Naive thymus-derived CD4-positive, alpha-beta T cell (primary cell): ENCODE data around the gene TRIO. TPM values are rescaled to one million over a fixed set of nuclear protein-coding genes. Genes with fewer than 3 reads are reported as not detected.

ENCODE experiments used
- ATAC-seq: fragments of 150-1000 bp; cut with Tn5 transposase; 2 replicates; pipeline ENCODE4 v1.10.0; 2021; ENCODE audit warnings: mild to moderate bottlenecking, moderate library complexity
- CTCF ChIA-PET: fragments of 350-600 bp; sonication (Branson Sonifier 250); formaldehyde crosslinking; loops from one replicate; lab custom pipeline; 2021; ENCODE audit warnings: antibody characterized with exemption; lab: Charles Lee
- POLR2A ChIA-PET: fragments of 350-600 bp; sonication (Branson Sonifier 250); formaldehyde crosslinking; loops from one replicate; lab custom pipeline; 2021; ENCODE audit warnings: antibody characterized with exemption, inconsistent platforms; lab: Charles Lee
- DNase-seq, 9 donors: peaks; one replicate each; pipeline versions ENCODE4 v3.0.0 to v3.0.0-alpha.2; 2020 to 2022; ENCODE audit warnings: mixed read lengths in 1 of 9
- H3K27ac ChIP-seq: one replicate; pipeline ENCODE4 v1.7.0; 2013; ENCODE audit warnings: mild to moderate bottlenecking, low read depth, low read length, moderate library complexity
- H3K27me3 ChIP-seq, 2 donors: one replicate each; pipeline ENCODE4 v1.7.0; 2013; ENCODE audit warnings: low read length in 2 of 2, mild to moderate bottlenecking in 2 of 2, moderate library complexity in 2 of 2; ENCODE audit not compliant: control insufficient read depth in 2 of 2, insufficient read depth in 2 of 2
- H3K36me3 ChIP-seq, 3 experiments: 1 replicate in 2 of 3; 2 replicates in 1 of 3; pipeline ENCODE4 v1.7.0; 2013; ENCODE audit warnings: low read length in 3 of 3, mild to moderate bottlenecking in 3 of 3, moderate library complexity in 1 of 3; ENCODE audit not compliant: insufficient read depth in 3 of 3, control insufficient read depth in 2 of 3
- H3K4me1 ChIP-seq, 2 donors: one replicate each; pipeline ENCODE4 v1.7.0; 2013; ENCODE audit warnings: low read length in 2 of 2, mild to moderate bottlenecking in 2 of 2, moderate library complexity in 1 of 2; ENCODE audit not compliant: control insufficient read depth in 2 of 2, insufficient read depth in 2 of 2
- H3K4me3 ChIP-seq: 2 replicates; pipeline ENCODE4 v1.7.0; 2013; ENCODE audit warnings: mild to moderate bottlenecking, low read length
- H3K9me3 ChIP-seq, 3 experiments: 1 replicate in 2 of 3; 2 replicates in 1 of 3; pipeline ENCODE4 v1.7.0; 2013; ENCODE audit warnings: low read length in 3 of 3; ENCODE audit not compliant: control insufficient read depth in 2 of 3
- H3K27ac Mint-ChIP-seq, 9 donors: one replicate each; pipeline ENCODE4 v1.8.0; 2020 to 2022; ENCODE audit warnings: mixed read lengths in 9 of 9, mild to moderate bottlenecking in 8 of 9, moderate library complexity in 5 of 9, inconsistent platforms in 2 of 9
- H3K27me3 Mint-ChIP-seq, 5 donors: one replicate each; pipeline ENCODE4 v1.8.0; 2021 to 2022; ENCODE audit warnings: mixed read lengths in 5 of 5, mild to moderate bottlenecking in 1 of 5
- H3K36me3 Mint-ChIP-seq, 5 donors: one replicate each; pipeline ENCODE4 v1.8.0; 2020 to 2022; ENCODE audit warnings: mixed read lengths in 5 of 5, mild to moderate bottlenecking in 3 of 5, inconsistent platforms in 1 of 5
- H3K4me1 Mint-ChIP-seq, 7 donors: one replicate each; pipeline ENCODE4 v1.8.0; 2020 to 2022; ENCODE audit warnings: mixed read lengths in 7 of 7, mild to moderate bottlenecking in 3 of 7, inconsistent platforms in 1 of 7
- H3K4me3 Mint-ChIP-seq, 10 donors: one replicate each; pipeline ENCODE4 v1.8.0; 2020 to 2022; ENCODE audit warnings: mild to moderate bottlenecking in 10 of 10, mixed read lengths in 10 of 10, moderate library complexity in 6 of 10, inconsistent platforms in 2 of 10
- H3K9me3 Mint-ChIP-seq, 11 donors: one replicate each; pipeline ENCODE4 v1.8.0; 2020 to 2022; ENCODE audit warnings: mixed read lengths in 11 of 11, mild to moderate bottlenecking in 4 of 11, inconsistent platforms in 1 of 11, moderate library complexity in 1 of 11
- intact Hi-C, 2 donors: fragments of 100-400 bp; cut with micrococcal nuclease; formaldehyde crosslinking; loops; one replicate each; pipeline ENCODE4 v1.15.1; 2023
- polyA plus RNA-seq, 2 donors: library from polyadenylated mRNA; unstranded; fragments of 300-500 nt; fragmentation: Illumina TruSeq; gene quantifications; one replicate each; pipeline ENCODE4 v1.2.3, GENCODE V29; 2021
- total RNA-seq, 6 experiments: library from RNA in 5 of 6; stranded (reverse) in 5 of 6; gene quantifications; 1 replicate in 5 of 6; 2 replicates in 1 of 6; pipeline ENCODE4 v1.2.3 and lab custom pipeline; 2021 to 2026

Gene TRIO
- total and polyA plus RNA-seq, 7 experiments from 2014 or later, result 0.16 to 45.9 (median 5.7) TPM

DNA sequence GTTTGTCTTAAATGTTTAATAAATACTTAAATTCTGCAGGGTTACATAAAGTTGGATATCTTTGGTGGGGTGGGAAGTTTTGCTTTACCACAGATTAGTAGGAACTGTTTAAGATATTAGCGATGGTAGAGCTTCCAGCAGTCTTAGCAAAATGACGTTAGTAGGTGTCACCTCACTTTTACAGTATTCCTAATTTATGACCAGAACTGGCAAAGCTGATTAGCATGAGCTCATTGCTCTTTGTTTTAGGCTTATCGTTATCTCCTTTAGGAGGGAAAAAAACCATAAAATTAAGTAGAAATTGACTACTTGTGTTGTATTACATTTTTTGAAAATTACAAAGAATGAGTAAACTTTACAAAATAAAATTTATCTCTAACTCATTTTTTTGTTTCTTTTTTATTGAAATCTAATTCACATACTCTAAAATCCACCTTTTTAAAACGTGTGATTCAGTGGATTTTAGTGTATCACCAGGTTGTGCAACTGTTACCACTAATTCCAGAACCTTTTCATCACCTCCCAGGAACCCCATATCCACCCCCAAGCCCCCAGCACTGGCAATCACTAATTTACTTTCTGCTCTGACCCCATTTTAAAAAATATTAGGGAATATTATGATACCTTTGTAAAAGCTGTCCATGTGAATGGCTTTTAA, 129.5 kb downstream of the TRIO start:
- Mint-ChIP-seq H3K27me3 (peaks cover 5 to 37% (median 26%) of the 10 kb centered on the region in 5 donors), H3K9me3 (peaks cover 0 to 2% (median 0%) of the 10 kb centered on the region in 11 donors), H3K27ac (no peak overlapping the region), H3K4me3 (no peak overlapping the region), H3K36me3 (no peaks in the 10 kb centered on the region), H3K4me1 (peaks cover 0 to 8% (median 4%) of the 10 kb centered on the region in 7 donors)
- CTCF ChIA-PET, result interaction anchor here (1.2 kb wide), 1 partner anchor 164 kb away, joined by 3 read pairs; no protein-coding TSS in a partner anchor
- Histone ChIP-seq H3K9me3 (no peaks in the 10 kb centered on the region), H3K4me1 (no peaks in the 10 kb centered on the region), H3K27me3 (no peaks in the 10 kb centered on the region), H3K4me3 (no peak overlapping the region), H3K27ac (no peak overlapping the region), H3K36me3 (no peaks in the 10 kb centered on the region)
- POLR2A ChIA-PET, result no interaction called here
- intact Hi-C loops, result loop anchor here in 1 of 2 donors (5.0 kb wide), 1 partner anchor 285 kb away; no protein-coding TSS in a partner anchor
- ATAC-seq (no peak), DNase-seq (no peak)

DNA sequence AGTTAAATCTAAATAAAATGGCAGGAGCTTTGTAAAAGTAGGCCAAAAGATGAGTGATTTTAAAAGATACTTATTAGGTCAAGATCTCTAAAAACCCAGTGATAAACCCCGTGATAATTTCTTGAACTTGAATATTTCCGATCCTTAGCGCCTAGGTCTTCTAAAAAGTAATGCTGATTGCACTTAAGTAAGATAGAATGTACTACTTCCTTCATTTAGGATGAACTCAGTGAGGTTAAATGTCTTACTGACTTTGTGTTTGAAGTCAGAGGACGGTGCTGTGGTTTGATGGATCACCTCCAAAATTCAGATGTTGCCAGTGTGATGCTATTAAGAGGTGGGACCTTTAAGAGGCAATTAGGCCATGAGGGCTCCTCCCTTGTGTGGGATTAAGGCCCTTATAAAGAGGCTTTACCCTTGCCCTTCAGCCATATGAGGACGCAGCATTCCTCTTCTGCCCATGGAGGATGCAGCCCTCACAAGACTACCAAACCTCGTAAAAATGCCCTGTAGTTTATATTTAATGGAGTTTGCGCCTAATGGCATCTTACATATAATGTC, 130.1 kb downstream of the TRIO start:
- H3K27me3 Mint-ChIP-seq, result peaks cover 7 to 31% (median 24%) of the 10 kb centered on the region in 5 donors
- Histone ChIP-seq H3K27me3 (no peaks in the 10 kb centered on the region), H3K4me1 (no peaks in the 10 kb centered on the region), H3K27ac (no peak overlapping the region), H3K9me3 (no peaks in the 10 kb centered on the region), H3K4me3 (no peak overlapping the region), H3K36me3 (no peaks in the 10 kb centered on the region)
- H3K27ac Mint-ChIP-seq, result no peak overlapping the region
- no peak overlapping the region for H3K4me3 Mint-ChIP-seq
- H3K4me1 Mint-ChIP-seq, result peaks cover 0 to 9% (median 5%) of the 10 kb centered on the region in 7 donors
- CTCF ChIA-PET, result interaction anchor here (1.2 kb wide), 1 partner anchor 164 kb away, joined by 3 read pairs; no protein-coding TSS in a partner anchor
- ATAC-seq (no peak), DNase-seq (no peak)
- H3K9me3 Mint-ChIP-seq, result peaks cover 0 to 2% (median 0%) of the 10 kb centered on the region in 11 donors
- intact Hi-C loops, result loop anchor here in 1 of 2 donors (5.0 kb wide), 1 partner anchor 286 kb away; no protein-coding TSS in a partner anchor
- POLR2A ChIA-PET, result no interaction called here
- no peaks in the 10 kb centered on the region for H3K36me3 Mint-ChIP-seq

GRCh38 chr5:14276380-14276779, 133.2 kb downstream of the TRIO start:
- H3K9me3 Mint-ChIP-seq, result peaks cover 0 to 2% (median 0%) of the 10 kb centered on the region in 11 donors
- intact Hi-C loops, result no loop called here
- Histone ChIP-seq H3K27me3 (no peaks in the 10 kb centered on the region), H3K27ac (no peak overlapping the region), H3K4me3 (no peak overlapping the region), H3K4me1 (no peaks in the 10 kb centered on the region), H3K36me3 (no peaks in the 10 kb centered on the region), H3K9me3 (no peaks in the 10 kb centered on the region)
- H3K4me1 Mint-ChIP-seq, result peaks cover 0 to 9% (median 5%) of the 10 kb centered on the region in 7 donors
- DNase-seq, result no peak
- ATAC-seq, result no peak
- ChIA-PET POLR2A (no interaction called here), CTCF (no interaction called here)
- no peak overlapping the region for H3K4me3 Mint-ChIP-seq
- H3K27me3 Mint-ChIP-seq, result peaks cover 8 to 32% (median 15%) of the 10 kb centered on the region in 5 donors
- H3K27ac Mint-ChIP-seq, result no peak overlapping the region
- H3K36me3 Mint-ChIP-seq, result no peaks in the 10 kb centered on the region

DNA sequence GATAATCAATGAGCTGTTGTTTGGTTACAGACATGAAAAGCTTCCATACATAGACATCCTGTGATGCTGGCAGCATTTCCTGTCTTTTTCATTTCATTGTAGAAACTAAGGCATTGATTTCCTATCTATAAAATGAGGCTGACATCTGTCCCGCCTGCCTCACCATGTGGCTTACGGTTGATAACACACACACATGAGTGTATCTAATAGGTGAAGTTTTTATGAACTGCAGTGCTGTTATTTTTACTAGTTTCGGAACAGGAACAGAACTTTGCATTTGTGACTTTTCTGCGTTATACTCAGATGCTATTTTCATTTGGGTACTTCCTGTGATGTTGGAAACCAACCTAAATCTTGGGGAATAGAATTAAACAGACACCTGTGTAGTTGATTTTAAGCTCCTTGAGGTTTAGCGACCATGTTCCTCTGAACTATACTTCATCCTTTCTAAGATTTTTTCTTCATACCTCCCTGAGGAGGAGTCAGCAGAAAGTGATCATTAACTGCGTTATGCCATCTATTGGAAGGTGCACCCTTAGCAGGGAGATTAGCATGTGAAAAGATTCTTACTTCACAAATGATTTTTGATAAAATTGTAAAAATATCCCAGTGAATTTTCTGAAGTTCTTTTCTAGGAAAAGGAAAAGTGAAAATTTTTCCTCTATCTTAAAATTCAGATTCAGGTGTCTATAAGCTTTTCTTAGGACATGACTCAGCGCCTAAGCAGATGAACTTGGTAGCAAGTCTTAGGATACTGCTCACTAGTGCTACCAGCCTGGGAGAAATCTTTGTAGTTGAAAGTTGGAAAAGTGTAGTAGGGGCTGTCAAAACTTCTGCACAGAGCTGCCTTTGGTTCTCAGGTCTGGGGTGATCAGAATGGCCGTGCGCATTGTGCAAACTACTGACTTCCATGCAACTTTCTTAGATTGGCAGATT, 134.5 kb downstream of the TRIO start:
- ATAC-seq (no peak), DNase-seq (peak in 1 of 9 donors; percentile 3)
- H3K36me3 Mint-ChIP-seq, result no peaks in the 10 kb centered on the region
- H3K27ac ChIP-seq, result no peak overlapping the region
- ChIA-PET POLR2A (no interaction called here), CTCF (no interaction called here)
- intact Hi-C loops, result no loop called here
- H3K4me3 ChIP-seq, result no peak overlapping the region
- peaks cover 0 to 9% (median 5%) of the 10 kb centered on the region in 7 donors for H3K4me1 Mint-ChIP-seq
- H3K9me3 Mint-ChIP-seq, result peaks cover 0 to 2% (median 0%) of the 10 kb centered on the region in 11 donors
- H3K27me3 Mint-ChIP-seq, result peaks cover 6 to 30% (median 15%) of the 10 kb centered on the region in 5 donors
- H3K4me3 Mint-ChIP-seq, result peak overlapping the region in 1 of 10 donors; percentile 12
- H3K4me1 ChIP-seq, result no peaks in the 10 kb centered on the region
- no peaks in the 10 kb centered on the region for H3K9me3 ChIP-seq
- H3K36me3 ChIP-seq, result no peaks in the 10 kb centered on the region
- H3K27ac Mint-ChIP-seq, result no peak overlapping the region
- H3K27me3 ChIP-seq, result no peaks in the 10 kb centered on the region

DNA sequence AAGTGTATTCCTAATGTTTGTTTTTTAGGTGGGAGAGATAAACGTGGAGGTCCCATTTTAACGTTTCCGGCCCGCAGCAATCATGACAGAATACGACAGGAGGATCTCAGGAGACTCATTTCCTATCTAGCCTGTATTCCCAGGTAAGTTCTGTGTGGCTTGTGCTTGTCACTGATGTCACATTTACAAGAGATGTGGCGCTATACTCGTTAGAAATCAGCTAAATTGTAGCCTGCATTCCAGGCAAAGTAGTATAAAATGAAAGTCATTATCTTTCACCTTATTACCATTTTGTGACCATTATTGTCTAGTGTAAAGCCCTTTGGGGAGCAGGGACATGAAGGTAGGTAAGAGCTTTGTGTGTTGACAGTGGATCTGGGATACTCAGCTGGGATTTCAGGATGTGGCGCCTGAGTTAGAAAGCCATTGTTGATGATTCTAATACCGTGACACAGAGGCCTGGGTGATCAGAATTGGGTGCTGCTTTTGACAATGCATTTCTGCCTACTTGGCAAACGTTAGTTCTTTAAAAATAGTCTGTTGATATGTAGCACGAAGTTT, 137.2 kb downstream of the TRIO start:
- no peak overlapping the region for H3K4me3 ChIP-seq
- POLR2A ChIA-PET, result no interaction called here
- CTCF ChIA-PET, result no interaction called here
- Mint-ChIP-seq H3K4me1 (peaks cover 0 to 9% (median 5%) of the 10 kb centered on the region in 7 donors), H3K4me3 (no peak overlapping the region), H3K27me3 (peaks cover 6 to 30% (median 13%) of the 10 kb centered on the region in 5 donors), H3K27ac (no peak overlapping the region), H3K36me3 (no peaks in the 10 kb centered on the region), H3K9me3 (peaks cover 0 to 2% (median 0%) of the 10 kb centered on the region in 11 donors)
- no peak for DNase-seq
- intact Hi-C loops, result no loop called here
- H3K36me3 ChIP-seq, result no peaks in the 10 kb centered on the region
- H3K9me3 ChIP-seq, result no peaks in the 10 kb centered on the region
- H3K4me1 ChIP-seq, result no peaks in the 10 kb centered on the region
- H3K27me3 ChIP-seq, result no peaks in the 10 kb centered on the region
- ATAC-seq, result no peak
- no peak overlapping the region for H3K27ac ChIP-seq

- peak; percentile 83 for ATAC-seq
- H3K36me3 Mint-ChIP-seq, result no peaks in the 10 kb centered on the region
- CTCF ChIA-PET, result no interaction called here
- no peaks in the 10 kb centered on the region for H3K4me1 ChIP-seq
- H3K27ac Mint-ChIP-seq, result no peak overlapping the region
- DNase-seq, result no peak
- no peaks in the 10 kb centered on the region for H3K36me3 ChIP-seq
- H3K9me3 ChIP-seq, result no peaks in the 10 kb centered on the region
- peaks cover 0 to 9% (median 5%) of the 10 kb centered on the region in 7 donors for H3K4me1 Mint-ChIP-seq
- POLR2A ChIA-PET, result no interaction called here
- peaks cover 6 to 23% (median 11%) of the 10 kb centered on the region in 5 donors for H3K27me3 Mint-ChIP-seq
- no peaks in the 10 kb centered on the region for H3K27me3 ChIP-seq
- H3K4me3 Mint-ChIP-seq, result no peak overlapping the region
- H3K27ac ChIP-seq, result no peak overlapping the region
- no peak overlapping the region for H3K4me3 ChIP-seq
- intact Hi-C loops, result no loop called here
- H3K9me3 Mint-ChIP-seq, result no peaks in the 10 kb centered on the region
These were observed 138.6 kb downstream of the TRIO start for GRCh38 chr5:14281746-14282181.
